Fibroblast of pulmonary artery (primary cell): Measurements from ENCODE around the gene SCD.

Experiments
- DNase-seq: peaks from one replicate; pipeline ENCODE4 v3.0.0-alpha.2; 2010; ENCODE audit warnings: low read depth
- H3K4me3 ChIP-seq: replicated peaks from 2 replicates; pipeline ENCODE4 v1.5.1; 2011; ENCODE audit warnings: low read depth, mild to moderate bottlenecking, control low read depth, low read length, moderate library complexity
- TF ChIP-seq, protein P1 (sequence below): IDR thresholded peaks from 2 replicates; pipeline ENCODE4 v1.5.1; 2011; ENCODE audit warnings: mild to moderate bottlenecking, control low read depth, low read length, inconsistent platforms; ENCODE audit errors: missing control alignments

Gene SCD

DNA sequence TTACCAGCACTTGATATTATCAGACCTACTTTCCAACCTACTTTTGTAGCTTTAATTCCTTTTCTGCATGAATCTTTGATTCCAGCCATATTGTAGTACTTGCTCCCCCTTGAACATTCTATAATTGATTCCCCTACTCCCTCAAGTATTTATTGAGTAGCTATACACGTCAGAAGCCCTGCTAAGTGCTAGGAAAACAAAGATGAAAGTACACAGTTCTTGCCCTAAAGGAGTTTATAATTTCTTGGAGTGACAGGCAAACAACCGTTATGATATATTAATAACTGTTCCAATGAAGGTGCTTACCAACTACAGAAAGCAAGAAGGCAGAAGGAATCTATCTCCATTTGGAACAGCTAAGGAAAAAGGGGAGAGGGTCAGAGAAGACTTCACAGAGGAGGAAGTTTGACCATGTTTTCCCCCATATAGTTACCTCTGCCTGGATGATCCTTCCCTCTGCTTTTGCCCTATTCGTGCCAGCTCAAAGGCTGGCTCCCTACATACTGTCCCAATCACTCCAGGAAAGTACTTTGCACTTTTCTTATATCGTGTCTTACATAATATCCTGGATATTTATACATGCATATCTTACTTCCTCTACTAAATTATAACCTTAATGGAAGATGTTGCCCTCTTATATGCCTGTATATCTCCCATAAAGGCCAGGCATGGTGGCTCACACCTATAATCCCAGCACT, 54.7 kb downstream of the SCD start:
- TF ChIP-seq, protein P1, sequence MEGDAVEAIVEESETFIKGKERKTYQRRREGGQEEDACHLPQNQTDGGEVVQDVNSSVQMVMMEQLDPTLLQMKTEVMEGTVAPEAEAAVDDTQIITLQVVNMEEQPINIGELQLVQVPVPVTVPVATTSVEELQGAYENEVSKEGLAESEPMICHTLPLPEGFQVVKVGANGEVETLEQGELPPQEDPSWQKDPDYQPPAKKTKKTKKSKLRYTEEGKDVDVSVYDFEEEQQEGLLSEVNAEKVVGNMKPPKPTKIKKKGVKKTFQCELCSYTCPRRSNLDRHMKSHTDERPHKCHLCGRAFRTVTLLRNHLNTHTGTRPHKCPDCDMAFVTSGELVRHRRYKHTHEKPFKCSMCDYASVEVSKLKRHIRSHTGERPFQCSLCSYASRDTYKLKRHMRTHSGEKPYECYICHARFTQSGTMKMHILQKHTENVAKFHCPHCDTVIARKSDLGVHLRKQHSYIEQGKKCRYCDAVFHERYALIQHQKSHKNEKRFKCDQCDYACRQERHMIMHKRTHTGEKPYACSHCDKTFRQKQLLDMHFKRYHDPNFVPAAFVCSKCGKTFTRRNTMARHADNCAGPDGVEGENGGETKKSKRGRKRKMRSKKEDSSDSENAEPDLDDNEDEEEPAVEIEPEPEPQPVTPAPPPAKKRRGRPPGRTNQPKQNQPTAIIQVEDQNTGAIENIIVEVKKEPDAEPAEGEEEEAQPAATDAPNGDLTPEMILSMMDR = no peak
- H3K4me3 ChIP-seq = no peak overlapping the region
- DNase-seq = no peak

- TF ChIP-seq, protein P1 = no peak
- no peak for DNase-seq
- H3K4me3 ChIP-seq = no peak overlapping the region
Observed at GRCh38 chr10:100403734-100404133, 56.7 kb downstream of the SCD start.

DNA sequence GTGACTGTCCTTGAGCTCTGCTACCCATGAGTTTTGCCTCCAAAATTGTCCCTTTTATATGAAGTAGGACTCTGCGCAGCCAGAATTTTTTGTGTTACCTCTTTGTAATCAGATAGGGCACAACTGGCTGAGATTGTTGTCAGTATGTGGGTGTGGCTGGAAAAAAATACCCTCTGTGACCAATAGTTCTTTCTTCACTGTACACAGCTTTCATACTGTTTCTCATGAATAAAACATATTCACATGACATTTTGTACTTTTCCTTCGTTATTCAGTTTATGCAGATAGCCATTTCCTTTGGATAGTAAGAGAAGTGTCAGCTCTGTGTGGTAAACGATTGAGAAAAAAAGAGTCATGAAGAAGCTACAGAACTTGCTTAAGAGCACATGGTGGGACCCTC, 66.1 kb downstream of the SCD start:
- TF ChIP-seq, protein P1 = no peak
- no peak overlapping the region for H3K4me3 ChIP-seq
- no peak for DNase-seq
